Neural cell (in vitro differentiated cells): ENCODE data around the gene OR4F15.
"Not testable (repeated sequence)": the region's sequence is repeated elsewhere in the genome, so short reads cannot be mapped to it uniquely, and the experiment has no call there.

ENCODE experiments used
- EP300 ChIP-seq: fragments of 450-650 bp; conservative IDR thresholded peaks from 2 replicates; pipeline ENCODE4 v1.6.1; 2014; ENCODE audit warnings: antibody characterized with exemption, mild to moderate bottlenecking, moderate library complexity; ENCODE audit not compliant: poor library complexity, severe bottlenecking
- EZH2 ChIP-seq: fragments of 200-600, 300-800 bp; shearing (Covaris generic), sonication (generic); IDR thresholded peaks from 2 replicates; pipeline ENCODE4 v1.6.1; 2014; ENCODE audit warnings: antibody characterized with exemption, low read length, borderline replicate concordance, mild to moderate bottlenecking; ENCODE audit not compliant: insufficient read depth, poor library complexity, severe bottlenecking
- MXI1 ChIP-seq: fragments of 450-650 bp; conservative IDR thresholded peaks from 2 replicates; pipeline ENCODE4 v1.6.1; 2014; ENCODE audit warnings: antibody characterized with exemption, mild to moderate bottlenecking; ENCODE audit not compliant: poor library complexity, severe bottlenecking
- POLR2AphosphoS5 ChIP-seq: IDR thresholded peaks from 2 replicates; pipeline ENCODE4 v1.6.1; 2012
- RAD21 ChIP-seq: fragments of 450-650 bp; conservative IDR thresholded peaks from 2 replicates; pipeline ENCODE4 v1.6.1; 2014; ENCODE audit warnings: antibody characterized with exemption, mild to moderate bottlenecking, moderate library complexity
- TAF1 ChIP-seq: IDR thresholded peaks from 2 replicates; pipeline ENCODE4 v1.6.1; 2012; ENCODE audit warnings: low read depth
- TF ChIP-seq, protein P1 (sequence below): fragments of 450-650 bp; IDR thresholded peaks from 2 replicates; pipeline ENCODE4 v1.5.1; 2014; ENCODE audit warnings: antibody characterized with exemption, mild to moderate bottlenecking, moderate library complexity; ENCODE audit not compliant: poor library complexity, severe bottlenecking
- TF ChIP-seq, protein P2 (sequence below): IDR thresholded peaks from 2 replicates; pipeline ENCODE4 v1.6.1; 2012; ENCODE audit warnings: borderline replicate concordance

DNA sequence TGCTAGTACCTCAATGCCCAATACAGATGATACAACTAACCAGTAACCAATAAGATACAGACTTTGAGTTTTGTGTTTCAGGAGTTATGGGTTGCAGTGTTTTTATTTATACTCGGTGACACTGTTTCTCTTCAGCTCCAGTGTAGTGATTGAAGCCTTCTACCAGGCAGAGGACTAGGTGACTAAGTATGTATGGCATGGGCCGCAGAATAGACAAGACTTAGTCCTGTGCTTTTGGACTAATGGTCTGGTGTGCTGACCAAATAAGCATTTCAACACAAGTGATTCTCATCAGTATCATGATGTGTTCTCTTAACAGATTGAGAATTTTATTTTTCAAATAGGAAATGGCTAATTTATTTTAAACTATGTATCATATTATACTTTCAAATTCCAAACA, 24.0 kb upstream of the OR4F15 start:
- TF ChIP-seq, protein P1, sequence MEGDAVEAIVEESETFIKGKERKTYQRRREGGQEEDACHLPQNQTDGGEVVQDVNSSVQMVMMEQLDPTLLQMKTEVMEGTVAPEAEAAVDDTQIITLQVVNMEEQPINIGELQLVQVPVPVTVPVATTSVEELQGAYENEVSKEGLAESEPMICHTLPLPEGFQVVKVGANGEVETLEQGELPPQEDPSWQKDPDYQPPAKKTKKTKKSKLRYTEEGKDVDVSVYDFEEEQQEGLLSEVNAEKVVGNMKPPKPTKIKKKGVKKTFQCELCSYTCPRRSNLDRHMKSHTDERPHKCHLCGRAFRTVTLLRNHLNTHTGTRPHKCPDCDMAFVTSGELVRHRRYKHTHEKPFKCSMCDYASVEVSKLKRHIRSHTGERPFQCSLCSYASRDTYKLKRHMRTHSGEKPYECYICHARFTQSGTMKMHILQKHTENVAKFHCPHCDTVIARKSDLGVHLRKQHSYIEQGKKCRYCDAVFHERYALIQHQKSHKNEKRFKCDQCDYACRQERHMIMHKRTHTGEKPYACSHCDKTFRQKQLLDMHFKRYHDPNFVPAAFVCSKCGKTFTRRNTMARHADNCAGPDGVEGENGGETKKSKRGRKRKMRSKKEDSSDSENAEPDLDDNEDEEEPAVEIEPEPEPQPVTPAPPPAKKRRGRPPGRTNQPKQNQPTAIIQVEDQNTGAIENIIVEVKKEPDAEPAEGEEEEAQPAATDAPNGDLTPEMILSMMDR = not testable (repeated sequence)
- TF ChIP-seq POLR2AphosphoS5, EZH2, RAD21, MXI1, TAF1, EP300: not testable (repeated sequence)
- TF ChIP-seq, protein P2, sequence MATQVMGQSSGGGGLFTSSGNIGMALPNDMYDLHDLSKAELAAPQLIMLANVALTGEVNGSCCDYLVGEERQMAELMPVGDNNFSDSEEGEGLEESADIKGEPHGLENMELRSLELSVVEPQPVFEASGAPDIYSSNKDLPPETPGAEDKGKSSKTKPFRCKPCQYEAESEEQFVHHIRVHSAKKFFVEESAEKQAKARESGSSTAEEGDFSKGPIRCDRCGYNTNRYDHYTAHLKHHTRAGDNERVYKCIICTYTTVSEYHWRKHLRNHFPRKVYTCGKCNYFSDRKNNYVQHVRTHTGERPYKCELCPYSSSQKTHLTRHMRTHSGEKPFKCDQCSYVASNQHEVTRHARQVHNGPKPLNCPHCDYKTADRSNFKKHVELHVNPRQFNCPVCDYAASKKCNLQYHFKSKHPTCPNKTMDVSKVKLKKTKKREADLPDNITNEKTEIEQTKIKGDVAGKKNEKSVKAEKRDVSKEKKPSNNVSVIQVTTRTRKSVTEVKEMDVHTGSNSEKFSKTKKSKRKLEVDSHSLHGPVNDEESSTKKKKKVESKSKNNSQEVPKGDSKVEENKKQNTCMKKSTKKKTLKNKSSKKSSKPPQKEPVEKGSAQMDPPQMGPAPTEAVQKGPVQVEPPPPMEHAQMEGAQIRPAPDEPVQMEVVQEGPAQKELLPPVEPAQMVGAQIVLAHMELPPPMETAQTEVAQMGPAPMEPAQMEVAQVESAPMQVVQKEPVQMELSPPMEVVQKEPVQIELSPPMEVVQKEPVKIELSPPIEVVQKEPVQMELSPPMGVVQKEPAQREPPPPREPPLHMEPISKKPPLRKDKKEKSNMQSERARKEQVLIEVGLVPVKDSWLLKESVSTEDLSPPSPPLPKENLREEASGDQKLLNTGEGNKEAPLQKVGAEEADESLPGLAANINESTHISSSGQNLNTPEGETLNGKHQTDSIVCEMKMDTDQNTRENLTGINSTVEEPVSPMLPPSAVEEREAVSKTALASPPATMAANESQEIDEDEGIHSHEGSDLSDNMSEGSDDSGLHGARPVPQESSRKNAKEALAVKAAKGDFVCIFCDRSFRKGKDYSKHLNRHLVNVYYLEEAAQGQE = not testable (repeated sequence)
